NCI-H146 treated with DMSO at 0.1 percent for 48 hours (cell line): ENCODE data around the gene FTO.
"Not testable (repeated sequence)": the region's sequence is repeated elsewhere in the genome, so short reads cannot be mapped to it uniquely, and the experiment has no call there.

Experiments
- DNase-seq: peaks from one replicate; lab custom pipeline; 2025; ENCODE audit not compliant: unreplicated experiment; lab: John Stamatoyannopoulos, UW

Gene FTO

DNA sequence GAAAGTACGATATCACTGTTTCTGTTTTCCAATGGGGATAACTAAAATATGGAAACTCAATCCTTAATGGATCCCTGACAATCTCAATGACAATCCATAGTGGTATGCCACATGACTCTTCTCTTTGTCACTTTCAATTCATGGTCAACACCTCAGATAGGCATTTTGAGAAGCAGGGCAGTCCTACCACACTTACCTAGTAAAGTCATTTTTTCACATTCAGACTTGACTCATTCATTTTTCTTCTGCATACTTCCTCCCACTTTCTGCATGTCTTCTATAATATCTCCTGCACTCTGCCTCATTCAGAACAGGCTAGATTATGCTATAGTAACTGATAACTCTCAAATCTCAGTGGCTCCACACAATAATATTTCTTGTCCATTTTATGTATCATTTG lies 117.5 kb downstream of the FTO start:
- no peak for DNase-seq

DNA sequence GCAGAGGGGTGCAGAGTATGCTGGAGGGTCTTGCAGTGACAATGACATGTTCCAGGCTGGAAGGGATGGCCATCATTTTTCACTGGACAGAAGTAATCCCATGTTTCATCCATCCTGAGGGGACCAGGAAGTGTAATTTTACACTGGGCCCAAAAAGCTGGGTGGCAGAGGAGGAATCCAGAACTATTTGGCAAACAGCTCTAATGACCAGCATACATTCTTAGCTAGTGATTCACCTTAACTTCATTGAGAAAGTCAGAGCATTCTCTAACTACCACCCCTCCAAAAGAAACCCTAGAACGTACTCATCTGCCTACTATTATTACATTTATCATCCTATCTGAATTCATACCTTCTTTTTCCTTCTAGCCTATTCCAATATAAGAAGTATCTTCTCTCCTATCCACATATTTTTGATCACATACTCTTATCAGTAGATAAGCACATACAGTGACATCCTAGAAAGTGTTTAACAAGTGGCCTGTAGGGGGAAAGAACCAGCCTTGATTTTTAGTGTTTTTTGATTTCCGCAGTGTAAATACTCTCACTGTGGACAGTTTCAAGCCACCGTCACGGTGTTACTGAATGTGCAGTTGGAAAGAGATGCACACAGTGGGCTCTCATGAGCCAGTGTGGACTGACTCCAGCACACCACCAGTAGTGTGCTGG lies 118.1 kb downstream of the FTO start:
- no peak for DNase-seq

DNA sequence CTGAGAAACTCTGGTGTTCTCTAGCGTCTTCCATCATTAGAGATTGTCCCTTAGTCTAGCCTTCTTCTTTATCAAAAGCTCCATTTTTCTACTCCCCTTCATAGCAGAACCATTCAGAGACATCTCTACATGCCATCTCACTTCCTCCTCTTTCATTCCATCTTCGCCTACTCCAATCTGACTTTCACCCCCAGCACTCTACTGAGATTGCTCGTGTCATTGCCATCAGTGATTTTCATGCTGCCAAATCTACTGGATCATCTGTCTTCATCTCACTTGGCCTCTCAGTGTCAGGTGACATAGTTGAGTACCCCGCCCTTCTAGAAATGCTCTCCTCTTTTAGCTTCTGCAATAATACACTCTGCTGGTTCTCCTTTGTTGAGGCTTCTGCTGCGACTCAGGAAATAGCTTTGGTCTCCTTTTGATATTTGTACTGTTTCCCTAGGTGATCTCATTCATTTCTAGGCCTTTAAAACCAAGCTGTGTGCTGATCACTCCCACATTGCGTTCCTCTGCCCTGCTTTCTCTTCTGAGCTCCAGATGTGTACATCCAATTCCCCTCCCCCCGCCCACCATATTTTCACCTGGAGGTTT lies 119.1 kb downstream of the FTO start:
- DNase-seq = no peak

DNA sequence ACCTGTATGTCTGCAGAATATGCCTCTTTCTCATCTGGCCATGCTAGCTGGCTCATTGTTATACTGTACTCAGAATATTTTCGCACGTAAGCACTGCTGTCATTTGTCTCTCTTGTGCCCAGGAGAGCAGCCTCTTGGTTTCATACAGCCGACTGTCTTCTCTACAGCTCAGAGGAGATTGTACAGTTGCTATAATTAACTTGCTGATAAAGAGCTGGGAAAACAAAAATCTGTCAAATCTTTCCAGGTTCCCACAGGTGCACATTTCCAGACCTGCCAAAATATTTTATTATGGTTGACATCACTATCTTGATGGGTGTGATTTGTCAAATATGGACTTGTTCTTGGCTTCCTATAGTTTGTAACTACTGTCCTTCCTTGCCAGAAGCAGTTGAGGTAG lies 122.7 kb downstream of the FTO start:
- no peak for DNase-seq

DNA sequence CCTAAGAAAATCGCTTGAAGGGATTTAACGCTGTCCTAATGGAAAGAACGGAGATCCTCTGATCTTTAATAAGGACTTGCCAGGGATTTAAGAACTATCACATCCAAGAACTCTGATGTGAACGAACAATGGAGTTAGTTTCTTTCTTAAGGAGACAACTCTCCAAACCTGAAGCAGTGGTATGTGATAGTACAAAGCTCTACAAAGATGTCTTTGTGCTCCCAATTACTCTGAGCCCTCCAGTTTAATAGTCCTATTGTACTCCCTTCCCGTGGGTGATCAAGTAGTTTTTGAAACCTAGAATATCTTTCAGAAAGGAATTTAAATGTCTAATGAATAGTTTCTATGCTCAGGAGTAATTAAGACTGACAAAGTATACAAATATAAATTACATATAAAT lies 123.8 kb downstream of the FTO start:
- DNase-seq = no peak

DNA sequence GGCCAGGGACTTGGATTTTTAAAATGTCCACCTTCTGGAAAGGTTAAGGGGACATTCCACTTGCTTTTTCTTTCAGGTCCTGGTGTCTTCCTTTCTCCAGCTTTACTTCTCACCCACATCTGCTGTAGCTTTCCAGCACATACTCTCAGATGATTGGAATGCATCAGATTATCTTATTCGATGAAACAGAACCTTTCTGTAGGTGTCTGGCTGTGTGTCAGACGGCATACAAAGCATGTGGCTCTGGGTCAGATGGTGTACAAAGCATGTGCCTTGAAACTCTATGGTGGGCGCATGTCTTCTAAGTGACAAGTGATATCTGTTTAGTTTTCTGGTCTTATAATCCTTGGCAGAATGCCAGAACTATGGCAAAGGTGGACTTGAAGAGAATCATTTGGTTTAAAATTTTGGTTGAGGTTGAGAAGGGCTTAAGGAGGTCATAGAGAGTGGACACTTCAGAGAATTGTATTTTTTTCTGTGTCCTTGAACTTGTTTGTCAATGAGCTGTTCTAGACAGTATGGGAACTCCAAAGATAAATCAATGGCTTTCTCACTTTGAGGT lies 125.3 kb downstream of the FTO start:
- DNase-seq = no peak

DNA sequence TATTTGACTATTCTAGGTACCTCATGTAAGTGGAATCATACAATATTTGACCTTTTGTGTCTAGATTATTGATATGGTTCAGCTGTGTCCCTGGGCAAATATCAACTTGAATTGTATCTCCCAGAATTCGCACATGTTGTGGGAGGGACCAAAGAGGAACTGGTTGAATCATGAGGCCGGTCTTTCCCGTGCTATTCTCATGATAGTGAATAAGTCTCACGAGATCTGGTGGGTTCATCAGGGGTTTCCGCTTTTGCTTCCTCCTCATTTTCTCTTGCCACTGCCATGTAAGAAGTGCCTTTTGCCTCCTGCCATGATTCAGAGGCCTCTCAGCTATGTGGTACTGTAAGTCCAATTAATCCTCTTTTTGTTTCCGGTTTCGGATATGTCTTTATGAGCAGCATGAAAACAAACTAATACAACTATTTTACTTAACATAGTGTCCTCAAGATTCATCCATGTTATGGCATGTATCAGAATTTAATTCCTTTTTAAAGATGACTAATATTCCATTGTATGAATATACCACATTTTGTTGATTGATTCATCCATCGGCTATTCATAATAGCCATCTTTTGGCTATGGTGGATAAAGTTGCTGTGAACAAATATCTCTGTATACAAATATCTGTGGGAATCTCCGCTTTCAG lies 129.1 kb downstream of the FTO start:
- no peak for DNase-seq

DNA sequence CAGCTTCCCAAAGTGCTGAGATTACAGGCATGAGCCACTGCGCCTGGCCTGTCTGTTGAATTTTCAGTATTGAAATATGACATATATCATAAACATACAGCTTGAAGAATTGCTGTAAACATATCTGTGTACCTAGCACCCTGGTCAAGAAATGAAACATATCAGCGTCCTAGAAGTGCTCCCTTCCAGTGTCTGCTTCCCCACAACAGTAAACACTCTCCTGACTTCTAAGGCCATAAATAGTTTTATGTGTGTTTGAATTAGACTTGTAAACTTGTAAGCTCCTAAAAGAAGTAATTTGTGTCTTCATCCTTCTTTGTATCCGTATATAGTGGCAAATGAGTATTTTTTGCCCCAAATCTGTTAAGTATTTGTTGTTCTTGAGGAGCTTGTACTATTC lies 132.2 kb downstream of the FTO start:
- no peak for DNase-seq

DNA sequence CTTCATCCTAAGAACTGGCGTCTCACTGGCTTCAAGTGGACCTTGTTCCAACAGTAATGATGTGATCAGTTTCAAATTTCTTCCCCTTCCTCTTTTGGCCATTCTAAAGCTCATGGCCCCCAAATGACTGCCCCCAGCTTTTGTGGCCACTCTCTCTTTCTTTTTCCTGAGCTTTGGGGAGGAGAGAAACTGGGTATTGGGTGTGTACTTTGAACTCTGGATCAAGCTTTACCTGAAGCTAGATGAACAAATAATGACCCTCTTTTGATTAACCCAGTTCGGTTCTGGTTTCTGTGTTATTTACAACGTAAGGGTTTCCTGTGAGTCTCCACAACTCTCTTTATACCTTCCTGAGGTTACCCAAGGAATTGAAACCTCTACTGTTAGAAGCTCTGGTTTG lies 132.7 kb downstream of the FTO start:
- no peak for DNase-seq

DNA sequence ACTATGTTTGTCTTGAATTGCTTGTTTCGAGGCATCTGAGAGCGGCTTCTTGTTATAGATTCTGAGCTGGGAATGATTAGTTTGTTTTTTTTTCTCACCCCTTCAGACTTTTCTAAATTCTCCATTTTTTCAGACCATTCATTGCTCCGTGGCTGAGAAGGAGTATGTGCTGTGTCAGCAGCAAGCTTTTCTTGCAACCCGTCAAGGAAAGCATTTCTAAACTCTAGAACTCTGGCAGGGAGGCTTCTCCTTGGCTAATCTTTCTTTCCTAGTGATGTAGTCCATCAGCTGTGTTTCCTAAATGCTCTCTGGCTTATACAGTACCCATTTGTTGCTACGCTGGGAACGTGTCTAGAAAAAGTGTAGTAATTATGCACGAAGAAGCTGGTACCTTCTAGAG lies 133.5 kb downstream of the FTO start:
- no peak for DNase-seq

DNA sequence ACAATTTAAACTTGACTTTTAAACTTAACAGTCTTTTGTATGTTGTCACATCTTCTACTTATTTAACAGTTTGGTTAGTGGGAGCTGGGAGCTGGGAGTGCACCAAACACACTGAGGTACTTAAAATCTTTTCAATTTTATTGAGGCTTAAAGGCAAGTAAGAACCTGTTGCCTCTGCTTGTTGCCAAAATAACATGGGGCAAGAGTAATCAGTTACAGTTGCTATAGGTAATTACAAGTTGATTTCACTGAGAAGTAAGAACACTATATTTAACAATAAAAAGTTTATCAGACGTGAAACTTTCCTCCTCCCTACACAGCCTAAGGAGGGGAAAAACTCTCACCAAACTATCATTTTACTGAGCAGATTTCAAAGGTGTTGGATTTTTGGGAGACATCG lies 135.2 kb downstream of the FTO start:
- DNase-seq = no peak

DNA sequence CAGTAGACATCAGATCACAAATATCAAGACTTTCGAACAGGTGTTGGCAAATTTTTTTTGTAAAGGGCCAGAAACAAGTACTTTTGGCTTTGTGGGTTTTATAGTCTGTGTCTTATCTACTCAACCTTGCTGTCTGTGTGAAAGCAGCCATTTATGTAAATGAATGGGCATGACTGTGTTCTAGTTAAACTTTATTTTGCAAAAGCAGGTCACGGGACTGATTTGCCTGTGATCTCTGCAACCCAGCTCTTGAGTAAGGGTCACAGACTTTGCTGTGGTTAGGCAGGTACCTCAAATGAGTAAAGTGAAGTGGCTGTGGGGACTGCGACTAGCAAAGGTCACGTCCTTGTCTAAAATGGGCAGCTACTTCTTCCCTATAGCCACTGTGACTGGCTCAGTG lies 136.5 kb downstream of the FTO start:
- no peak for DNase-seq

DNA sequence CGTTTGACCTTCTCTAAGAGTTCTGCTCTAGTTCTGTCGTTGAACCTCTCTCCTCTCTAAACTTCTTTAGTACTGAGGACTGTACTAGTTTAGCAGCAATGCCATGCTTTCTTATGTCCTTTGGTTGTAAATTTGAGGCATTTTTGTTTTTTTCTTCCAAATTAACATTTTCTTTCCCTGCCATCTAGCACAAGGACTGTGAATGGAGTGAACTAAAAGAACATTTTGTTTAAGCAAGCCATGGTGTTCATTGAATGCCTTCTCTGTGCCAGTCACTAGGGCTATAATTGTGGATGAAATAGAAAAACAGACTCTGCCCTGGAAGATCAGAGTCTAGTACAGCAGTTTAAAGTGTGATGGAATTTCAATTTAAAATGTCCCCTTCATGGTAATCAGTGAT lies 137.9 kb downstream of the FTO start:
- DNase-seq = no peak

DNA sequence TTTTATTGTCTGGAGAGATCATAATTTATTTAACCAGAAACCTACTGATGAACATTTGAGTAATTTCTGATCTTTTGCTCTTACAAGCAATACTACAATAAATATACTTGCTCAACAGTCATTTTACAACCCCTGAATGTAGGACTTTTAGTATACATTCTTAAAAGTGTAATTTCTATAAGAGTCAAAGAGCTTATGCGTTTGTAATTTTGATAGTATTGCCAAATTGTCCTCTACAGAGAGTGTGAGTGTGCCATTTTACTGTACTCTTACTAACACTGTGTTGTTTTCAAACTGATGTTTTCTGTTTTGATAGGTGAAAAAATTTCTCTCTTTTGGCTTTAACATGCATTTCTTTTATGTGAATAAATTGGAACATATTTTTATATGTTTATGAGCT lies 139.1 kb downstream of the FTO start:
- no peak for DNase-seq

DNA sequence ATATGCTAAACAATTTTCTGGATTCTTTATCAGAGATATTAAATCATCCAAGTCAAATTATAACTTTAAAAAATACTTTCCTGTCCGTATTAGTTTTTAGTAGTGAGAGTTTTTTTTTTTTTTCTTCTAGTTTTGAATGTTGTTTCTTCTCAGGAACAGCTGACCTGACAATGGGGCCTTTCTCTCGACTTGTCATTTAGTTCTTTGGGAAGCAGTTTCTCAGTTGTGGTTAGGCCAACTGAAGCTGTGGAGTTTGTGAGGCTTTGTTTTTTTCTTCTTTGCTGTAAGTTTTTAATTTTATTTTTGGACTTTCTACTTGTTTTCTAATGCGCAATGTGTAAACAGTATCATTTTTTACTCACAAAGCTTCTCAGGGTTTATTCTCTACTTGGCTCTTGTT lies 140.8 kb downstream of the FTO start:
- no peak for DNase-seq

DNA sequence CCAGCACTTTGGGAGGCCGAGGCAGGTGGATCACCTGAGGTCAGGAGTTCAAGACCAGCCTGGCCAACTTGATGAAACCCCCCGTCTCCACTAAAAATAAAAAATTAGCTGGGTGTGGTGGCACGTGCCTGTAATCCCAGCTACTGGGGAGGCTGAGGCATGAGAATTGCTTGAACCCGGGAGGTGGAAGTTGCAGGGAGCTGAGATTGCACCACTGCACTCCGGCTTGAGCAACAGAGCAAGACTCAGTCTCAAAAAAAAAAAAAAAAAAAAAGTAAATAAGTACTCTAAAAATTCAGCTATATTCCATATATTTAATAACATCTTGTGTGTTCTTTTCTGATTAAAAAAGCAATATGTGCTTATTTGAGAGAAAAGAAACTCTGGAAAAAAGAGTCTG lies 142.6 kb downstream of the FTO start:
- not testable (repeated sequence) for DNase-seq

DNA sequence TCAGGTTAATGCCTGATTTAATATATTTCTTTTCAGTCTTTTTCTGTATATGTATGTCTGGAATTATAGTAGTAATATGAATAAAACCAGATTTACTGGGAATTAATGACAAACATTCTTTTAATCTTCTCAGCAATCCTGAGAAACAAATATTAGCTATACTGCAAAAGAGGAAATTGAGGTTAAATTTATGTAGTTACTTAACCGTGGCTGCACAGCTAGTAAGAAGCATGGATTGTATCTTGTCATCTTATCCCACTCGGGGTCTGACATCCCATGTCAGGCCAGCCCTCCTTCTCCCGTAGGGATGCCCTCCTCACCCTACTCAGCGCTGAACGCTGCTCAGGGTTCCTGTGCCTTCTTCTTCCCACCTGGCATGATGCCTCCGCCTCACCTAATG lies 143.0 kb downstream of the FTO start:
- no peak for DNase-seq

DNA sequence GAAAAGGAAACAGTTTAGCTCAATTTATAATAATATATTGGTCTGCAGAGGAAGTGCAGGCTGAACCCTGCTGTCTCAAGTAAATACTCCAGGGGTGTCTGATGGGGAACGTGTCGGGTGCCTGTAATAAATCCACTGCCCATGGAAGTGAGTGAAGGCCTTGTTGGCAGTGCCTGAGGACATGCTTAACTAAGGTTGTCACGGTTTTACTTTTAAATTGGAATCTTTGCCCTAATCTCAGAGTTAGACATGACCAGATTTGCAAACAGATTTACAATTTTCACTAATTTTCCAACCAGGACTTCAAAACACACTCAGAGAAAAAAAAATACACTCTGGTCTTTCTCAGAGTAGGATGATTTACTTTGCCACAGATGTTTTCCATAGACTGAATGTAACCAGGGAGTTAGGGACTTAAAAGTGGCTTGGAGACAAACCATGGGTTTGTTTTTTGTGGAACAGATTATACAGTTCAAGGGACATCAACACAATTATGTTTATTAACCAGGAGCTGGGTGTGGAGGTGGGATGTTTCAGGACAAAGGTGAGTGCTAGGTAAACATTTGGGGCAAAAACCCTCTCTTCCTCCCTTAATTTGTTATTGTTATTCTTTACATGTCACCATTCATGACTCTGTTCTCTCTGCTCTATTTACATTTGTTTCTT lies 144.5 kb downstream of the FTO start:
- DNase-seq = peak; percentile 4

DNA sequence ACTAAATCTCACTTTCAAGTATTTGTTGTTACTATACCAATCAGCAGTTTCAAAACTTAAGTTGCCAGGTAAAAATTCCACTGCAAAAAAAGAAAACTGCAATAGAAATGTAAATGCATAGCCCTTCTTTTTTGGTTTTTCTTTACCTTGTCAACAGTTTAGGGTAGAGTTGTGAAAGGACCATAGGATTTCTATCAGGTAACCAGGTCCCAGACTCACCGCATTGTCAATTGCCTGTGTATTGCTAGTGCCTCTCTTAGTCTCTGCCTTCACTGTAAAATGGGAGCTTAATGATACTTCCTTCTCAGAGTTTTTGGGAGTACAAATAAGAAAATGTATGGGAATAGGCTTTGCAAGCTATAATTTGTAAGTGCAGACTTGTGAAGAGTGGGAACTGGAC lies 145.0 kb downstream of the FTO start:
- DNase-seq = no peak

DNA sequence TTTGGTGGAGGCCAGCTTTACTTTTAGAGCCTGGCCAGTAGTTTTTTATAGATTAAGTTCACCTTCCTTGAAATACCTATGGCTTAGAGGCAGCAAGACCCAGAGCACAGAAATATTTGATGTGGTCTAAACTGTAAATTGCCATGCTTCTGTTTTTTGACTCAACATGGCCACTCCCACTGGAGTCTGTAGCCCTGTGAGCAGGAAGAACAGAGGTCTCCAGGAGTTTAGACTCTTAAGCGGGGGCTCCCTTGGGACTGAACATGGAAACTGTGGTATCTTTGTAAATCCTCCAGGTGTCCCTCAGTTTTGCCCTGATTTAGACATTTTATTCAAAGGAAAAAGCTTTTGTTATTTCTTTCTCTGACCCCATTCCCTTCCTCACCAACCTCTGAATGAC lies 145.6 kb downstream of the FTO start:
- no peak for DNase-seq

DNA sequence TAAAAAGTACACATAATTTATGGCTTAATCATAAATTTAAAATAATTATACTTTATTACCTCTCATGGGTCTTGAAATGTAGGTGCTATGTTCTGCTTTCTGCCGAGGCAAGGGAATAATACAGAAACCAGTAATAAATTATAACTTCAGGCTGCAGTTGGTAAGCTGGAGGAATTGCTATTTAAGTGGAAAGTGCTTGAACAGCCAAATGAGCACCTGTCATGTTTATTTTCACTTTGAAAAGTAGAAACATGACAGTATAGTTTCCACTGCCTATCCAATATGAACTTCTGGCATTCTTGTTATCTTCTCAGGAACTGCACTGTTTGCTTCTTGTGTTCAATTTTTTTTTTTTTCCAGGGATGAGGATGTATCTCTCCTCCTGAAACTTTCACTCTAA lies 146.0 kb downstream of the FTO start:
- DNase-seq = no peak

DNA sequence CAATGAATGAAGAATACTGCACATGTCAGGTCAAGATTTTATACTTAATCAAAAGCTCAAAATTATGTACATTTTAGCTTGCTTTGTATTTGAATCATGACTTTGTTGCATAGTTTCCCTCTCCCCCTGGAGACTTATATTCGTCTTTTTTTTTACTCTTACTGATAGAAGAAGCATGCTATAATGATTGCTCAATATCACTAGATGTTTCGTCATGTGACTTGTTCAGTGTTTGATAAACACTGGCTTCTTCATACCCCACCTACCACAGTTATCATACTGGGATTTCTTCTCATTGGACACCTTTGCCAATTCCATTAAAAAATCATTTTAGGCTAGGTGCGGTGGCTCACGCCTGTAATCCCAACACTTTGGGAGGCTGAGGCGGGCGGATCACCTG lies 148.7 kb downstream of the FTO start:
- no peak for DNase-seq
